Vagina (tissue), 2 donors: ENCODE results near the gene CD74.

Source experiments
- CTCF ChIP-seq, 3 experiments: fragments of 450-650 bp in 2 of 3; fragments of 200-600 bp in 1 of 3; sonication (generic) in 1 of 3; IDR thresholded peaks; one replicate each; pipeline ENCODE4 v1.5.1; 2017 to 2019; ENCODE audit warnings: antibody characterized with exemption in 3 of 3, mild to moderate bottlenecking in 2 of 3, moderate library complexity in 2 of 3
- POLR2A ChIP-seq, 2 donors: fragments of 450-650 bp; IDR thresholded peaks; one replicate each; pipeline ENCODE4 v1.6.1; 2017; ENCODE audit warnings: antibody characterized with exemption in 2 of 2, mild to moderate bottlenecking in 2 of 2, moderate library complexity in 2 of 2
- POLR2AphosphoS5 ChIP-seq, 2 donors: sonication (generic); formaldehyde crosslinking; IDR thresholded peaks; one replicate each; pipeline ENCODE4 v1.9.0; 2017; ENCODE audit warnings: antibody characterized with exemption in 2 of 2, mild to moderate bottlenecking in 2 of 2, low read depth in 1 of 2; ENCODE audit not compliant: insufficient read depth in 1 of 2

DNA sequence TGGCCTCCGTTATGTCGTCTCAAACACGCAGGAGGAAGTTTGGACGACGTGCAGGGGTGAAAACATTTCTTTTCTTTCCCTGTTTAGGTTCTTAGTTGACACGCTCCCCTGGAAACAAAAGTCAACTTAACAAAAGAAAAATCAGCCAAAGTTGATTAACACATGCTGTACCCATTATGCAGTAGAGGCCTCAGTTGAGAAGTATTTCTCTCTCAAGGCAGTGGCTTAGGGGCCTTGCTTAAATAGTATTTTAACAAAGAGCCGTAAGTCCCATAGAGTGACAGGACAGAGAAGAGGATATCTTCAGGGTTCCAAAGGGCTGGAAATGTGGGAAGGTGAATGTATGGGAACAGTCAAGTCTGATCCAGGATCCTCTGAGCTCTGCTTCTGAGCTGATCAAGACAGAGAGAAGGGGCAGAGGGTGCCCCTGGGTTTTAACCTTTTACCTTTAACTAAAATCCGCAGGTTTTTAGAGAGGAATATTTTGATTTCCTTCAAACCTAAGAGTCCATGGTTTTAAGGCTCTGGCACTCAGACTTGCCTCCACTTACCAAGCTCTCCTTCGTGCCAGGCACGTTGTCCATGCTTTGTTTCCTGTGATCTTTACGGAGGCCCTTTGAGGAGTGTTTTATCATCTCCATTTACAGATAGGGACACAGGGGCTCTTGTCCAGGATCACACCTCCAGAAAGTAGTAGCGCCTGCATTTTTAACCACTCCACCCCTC, 629 bp upstream of the CD74 start:
- TF ChIP-seq POLR2A (IDR thresholded peaks at IDR 0.05) (no peak), CTCF (IDR thresholded peaks at IDR 0.05) (no peak), POLR2AphosphoS5 (IDR thresholded peaks at IDR 0.05; ENCODE audit: insufficient read depth in 1 of 2, low read depth in 1 of 2) (no peak)
